ENCODE measurements around the gene CYP26C1.
"Not testable (repeated sequence)": the region's sequence is repeated elsewhere in the genome, so short reads cannot be mapped to it uniquely, and the experiment has no call there.

The CYP26C1 gene

DNA sequence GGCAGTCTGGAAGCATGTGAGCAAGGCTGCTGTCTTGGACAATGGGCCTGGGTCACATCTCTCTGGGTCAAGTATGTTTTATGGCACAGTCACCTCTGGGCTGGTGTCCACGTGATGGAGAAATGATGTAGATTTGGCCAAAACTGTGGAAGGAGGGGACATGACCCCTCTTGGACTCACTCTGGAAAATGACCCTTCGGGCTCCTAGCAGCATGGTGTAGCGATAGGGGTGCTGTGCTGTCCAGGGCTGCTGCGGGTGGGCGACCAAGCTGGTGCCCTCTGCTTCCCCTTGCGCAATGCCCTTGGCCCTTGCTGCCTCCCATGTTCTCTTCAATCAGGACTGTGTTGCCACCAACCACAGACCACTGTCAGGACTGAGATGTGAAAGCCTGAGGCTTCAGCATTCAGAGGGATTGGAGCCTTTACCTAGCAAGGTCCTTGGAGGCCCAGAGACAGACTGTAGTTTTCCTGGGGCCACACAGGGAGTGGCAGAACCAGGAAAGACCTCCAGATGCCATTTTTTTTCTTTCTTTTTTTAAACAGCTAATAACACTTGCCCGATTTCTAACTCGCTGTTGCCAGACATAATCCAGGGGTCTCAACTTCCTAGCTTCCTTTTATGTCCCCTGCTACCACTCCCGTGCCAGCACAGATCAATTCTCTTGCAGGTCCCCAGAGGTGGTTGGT, 19.2 kb downstream of the CYP26C1 start:
- no peak for DNase-seq

DNA sequence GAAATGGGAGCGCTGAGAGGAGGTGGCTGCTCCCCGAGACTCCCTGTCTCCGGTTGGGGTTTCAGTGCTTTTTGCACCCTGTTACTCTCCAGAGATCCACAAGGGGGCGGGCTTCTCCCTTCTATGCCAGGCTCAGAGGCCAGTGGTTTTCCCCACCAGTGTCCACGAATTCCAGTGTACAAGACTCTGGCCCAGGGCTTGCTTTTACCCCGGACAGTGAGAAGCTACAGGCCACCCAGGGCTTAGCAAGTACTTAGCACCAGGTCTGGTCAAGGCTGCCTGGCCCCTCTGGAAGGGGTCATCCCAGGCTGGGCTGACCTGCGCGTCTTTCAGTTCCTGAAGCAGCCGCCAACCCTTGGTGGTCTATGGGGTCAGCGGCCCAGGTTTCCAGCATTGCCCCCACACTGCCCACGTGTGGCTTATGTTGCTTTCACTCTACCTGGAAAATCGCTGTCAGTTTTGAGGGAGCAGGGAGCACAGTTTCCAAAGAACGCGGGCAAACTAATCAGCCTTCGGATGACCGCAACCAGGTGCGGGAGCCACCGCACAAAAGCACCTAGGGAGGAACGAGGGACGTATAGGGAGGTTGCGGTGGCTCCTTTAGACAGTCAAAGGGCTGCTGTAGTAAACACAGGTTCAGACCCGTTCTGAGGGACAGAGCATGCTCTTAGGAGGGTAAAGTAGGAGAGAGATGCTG, 19.9 kb downstream of the CYP26C1 start:
- peak; percentile 58 for DNase-seq

DNA sequence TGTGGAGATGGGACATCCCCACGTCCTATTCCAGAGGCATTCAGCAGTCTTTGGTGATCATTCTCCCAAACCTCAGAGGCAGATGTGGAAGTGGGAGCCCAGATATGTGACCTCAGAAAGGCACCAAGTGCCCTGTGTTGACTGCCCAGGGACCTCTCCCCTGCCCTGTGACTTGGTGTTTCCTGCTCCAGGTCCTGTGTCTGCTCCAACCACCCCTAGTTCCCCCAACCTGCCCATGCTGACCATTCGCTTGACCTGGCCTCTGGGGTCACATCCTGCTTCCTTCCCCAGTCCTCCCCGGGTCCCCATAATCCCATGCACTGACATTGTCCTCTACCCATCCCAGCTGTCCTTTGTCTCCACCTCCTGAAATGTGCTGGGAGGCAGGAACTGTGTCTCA, 20.7 kb downstream of the CYP26C1 start:
- DNase-seq, result no peak

GRCh38 chr10:93081834-93082233, 21.2 kb downstream of the CYP26C1 start:
- no peak for DNase-seq

- no peak for DNase-seq
Observed at GRCh38 chr10:93083743-93084539, 23.3 kb downstream of the CYP26C1 start.

DNA sequence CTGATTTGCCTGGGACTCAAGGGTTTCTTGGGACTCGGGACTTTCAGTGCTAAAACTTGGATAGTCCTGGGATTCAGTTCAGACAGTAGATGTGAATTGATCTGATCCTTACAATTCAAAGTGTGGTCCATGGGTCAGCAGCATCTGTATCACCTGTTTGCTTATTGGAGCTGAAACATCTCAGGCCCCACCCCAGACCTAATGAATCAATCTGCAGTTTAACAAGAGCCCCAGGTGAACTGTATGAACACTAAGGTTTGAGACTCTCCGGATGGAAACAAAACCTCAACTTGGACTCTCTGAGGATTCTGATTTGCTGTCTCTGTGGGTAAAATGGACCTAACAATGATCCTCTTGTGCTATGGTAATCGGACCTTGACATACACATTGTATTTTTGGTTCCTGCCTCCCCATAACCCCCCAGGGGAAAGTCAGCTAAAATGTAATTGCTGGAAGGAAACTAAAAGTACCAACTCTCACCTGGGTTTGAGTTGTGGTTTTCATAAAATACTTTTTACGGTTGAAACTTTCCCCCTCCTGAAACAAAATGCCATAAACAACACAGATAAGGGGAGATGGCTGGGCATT, 24.8 kb downstream of the CYP26C1 start:
- no peak for DNase-seq

DNA sequence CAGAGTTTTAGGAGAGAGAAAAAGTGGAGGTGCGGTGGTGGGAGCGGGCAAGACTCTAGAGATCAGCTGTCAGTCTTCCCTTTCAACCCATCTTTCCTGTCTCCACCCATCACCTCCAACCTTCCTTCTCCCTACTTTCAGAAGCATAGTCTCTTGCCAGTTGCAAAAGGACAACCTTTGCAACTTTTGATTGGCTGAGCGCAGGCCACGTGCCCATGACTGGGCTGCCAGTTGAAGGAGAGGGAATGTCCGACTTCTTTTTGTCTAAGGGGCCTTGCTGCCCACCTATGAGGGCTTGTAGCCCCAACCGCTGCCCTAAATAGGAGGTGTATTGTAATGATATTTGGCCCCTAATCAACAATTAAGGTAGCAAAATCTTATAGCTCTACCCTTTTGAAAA, 25.7 kb downstream of the CYP26C1 start:
- DNase-seq, result no peak

GRCh38 chr10:93087846-93088245, 27.2 kb downstream of the CYP26C1 start:
- no peak for DNase-seq

- DNase-seq, result no peak
Observed at GRCh38 chr10:93088466-93088865, 27.9 kb downstream of the CYP26C1 start.

DNA sequence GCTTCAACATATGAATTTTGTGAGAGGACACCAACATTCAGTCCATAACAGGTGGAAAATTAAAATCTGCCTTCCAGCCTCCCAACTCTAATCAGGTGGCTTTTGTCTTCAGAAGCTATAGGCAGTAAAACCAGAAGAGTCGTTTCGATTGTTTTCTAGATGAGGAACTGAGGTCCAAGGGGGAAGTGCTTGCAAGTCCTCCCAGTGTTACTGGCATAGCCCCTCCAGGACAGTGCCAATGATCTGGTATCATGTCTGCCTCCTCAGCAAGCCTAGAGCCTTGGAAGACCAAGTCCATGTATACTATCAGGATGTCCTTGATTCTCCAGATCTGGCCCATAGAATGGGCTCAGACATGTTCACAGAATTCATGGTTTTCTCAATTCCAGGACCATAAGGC, 30.0 kb downstream of the CYP26C1 start:
- DNase-seq, result no peak

DNA sequence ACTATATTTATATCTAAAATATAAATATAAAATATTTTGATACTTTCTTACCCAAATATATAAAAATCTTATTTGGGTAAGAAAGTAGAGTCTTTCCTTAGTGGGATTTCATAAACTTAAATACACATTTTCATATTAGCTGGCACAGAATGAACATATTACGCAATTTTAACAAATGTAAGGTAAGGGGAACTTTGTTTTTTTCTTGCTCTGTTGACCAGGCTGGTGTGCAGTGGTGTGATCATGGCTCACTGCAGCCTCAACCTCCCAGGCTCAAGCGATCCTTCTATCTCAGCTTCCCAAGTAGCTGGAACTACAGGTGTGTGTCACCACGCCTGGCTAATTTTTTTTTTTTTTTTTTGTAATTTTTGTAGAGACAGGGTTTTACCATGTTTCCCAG, 31.4 kb downstream of the CYP26C1 start:
- DNase-seq, result no peak

GRCh38 chr10:93095225-93095624, 34.6 kb downstream of the CYP26C1 start:
- DNase-seq, result no peak

DNA sequence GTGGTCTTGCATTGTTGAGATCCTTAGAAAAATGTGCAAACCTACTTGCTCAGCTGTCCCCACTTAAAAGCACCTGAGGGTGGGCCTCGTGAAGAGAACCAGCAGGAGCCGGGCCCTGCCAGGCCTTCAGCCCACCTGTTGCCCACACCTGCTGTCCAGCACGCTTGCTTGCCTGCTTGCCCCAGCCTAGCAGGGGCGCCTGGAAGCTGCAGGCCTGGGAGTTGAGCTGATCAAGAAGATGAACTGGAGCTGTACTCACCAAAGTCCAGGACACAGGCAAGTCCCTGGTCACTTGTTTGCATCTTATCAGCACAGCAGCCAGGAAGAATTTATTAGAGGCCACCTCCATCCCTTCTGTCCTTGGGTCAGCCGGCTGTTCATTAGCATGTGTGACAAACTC, 36.3 kb downstream of the CYP26C1 start:
- no peak for DNase-seq

DNA sequence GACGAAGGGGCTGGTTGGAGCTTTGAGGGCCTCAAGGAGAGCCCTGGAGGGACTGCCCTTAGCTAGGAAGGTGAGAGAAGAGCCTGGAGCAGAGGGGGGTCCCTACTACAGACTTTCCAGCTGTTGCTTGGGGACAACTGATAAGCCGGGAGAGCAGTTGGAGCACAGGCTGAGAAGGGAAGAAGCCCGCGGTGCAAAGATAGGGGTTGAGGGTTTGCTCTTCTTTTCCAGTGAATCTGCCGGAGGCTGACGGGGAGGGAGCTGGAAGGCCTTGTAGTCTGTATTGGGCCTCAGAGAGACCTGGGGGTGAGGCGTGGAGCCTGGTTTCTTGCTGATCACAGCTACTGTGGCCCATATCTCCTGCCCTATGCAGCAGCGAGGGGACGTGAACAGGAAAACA, 36.8 kb downstream of the CYP26C1 start:
- DNase-seq, result no peak

DNA sequence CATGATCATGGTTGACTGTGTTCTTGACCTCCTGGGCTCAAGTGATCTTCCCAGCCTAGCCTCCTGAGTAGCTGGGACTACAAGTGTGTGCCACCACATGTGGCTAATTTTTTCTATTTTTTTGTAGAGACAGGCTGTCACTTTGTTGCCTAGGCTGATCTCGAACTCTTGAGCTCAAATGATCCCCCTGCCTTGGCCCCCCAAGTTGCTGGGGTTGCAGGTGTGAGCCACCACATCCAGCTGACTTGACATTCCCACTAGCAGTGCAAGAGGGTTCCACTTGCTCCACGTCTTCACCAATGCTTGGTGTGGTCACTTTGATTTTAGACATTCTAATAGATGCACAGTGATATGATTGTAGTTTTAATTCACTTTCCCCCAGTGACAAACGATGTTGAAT, 38.2 kb downstream of the CYP26C1 start:
- no peak for DNase-seq

DNA sequence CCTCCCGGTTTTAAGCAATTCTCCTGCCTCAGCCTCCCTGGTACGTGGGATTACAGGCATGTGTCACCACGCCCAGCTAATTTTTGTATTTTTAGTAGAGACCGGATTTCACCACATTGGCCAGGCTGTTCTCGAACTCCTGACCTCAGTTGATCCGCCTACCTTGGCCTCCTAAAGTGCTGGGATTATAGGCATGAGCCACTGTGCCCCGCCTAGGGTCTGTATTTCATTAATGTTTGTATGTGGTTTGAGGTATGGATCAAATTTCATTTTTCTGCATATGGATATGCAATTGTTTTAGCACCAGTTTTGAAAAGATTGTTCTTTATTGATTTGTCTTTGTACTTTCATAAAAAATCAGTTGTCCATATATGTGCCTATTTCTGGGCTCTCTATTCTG, 39.1 kb downstream of the CYP26C1 start:
- no peak for DNase-seq

DNA sequence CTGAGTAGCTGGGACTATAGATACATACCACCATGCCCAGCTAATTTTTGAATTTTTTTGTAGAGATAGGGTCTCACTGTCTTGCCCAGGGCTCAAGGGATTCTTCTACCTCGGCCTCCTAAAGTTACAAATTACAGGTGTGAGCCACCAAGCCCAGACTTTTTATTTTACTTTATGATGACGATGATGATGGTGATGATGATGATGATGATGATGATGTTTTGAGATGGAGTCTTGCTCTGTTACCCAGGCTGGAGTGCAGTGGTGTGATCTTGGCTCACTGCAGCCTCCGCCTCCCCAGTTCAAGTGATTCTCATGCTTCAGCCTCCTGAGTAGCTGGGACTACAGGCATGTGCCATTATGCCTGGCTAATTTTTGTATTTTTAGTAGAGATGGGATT, 40.5 kb downstream of the CYP26C1 start:
- DNase-seq, result not testable (repeated sequence)

DNA sequence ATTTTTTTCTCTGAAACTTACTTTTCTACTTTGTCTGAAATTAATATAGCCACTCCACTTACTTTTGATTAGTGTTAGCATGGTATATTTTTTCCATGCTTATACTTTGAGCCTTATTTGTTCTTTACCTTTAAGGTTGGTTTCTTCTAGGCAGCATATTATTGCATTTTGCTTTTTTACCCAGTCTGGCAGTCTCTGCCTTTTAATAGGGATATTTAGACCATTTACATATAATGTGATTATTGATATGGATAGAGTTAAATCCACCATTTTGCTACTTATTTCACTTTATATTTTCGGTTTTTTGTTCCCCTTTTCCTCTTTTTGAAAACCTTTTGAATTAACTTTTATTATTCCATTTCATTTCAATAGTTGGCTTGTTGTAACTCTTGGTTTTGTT, 43.4 kb downstream of the CYP26C1 start:
- no peak for DNase-seq

- DNase-seq, result no peak
Observed at GRCh38 chr10:93106631-93107072, 46.1 kb downstream of the CYP26C1 start.

GRCh38 chr10:93110472-93111146, 50.0 kb downstream of the CYP26C1 start:
- no peak for DNase-seq

GRCh38 chr10:93113042-93113441, 52.4 kb downstream of the CYP26C1 start:
- no peak for DNase-seq

GRCh38 chr10:93115661-93116383, 55.2 kb downstream of the CYP26C1 start:
- DNase-seq, result peak; percentile 74

Data from activated CD4-positive, alpha-beta T cell treated with anti-CD3 and anti-CD28 coated beads, Interleukin-10, Interleukin-2, amounts not matched to agents 100 ng/mL and 50 ng/mL, durations not matched to agents 16 hours and 8 hours (primary cell).